HEK293T (cell line): ENCODE data around the gene GPATCH4.
"Not testable (repeated sequence)": the region's sequence is repeated elsewhere in the genome, so short reads cannot be mapped to it uniquely, and the experiment has no call there.

Experiments
- CTCF ChIA-PET: fragments of 350-600 bp; formaldehyde crosslinking; extraction: SDS; loops from one replicate; lab custom pipeline; 2021; ENCODE audit warnings: antibody characterized with exemption, inconsistent platforms; lab: Yijun Ruan, JAX
- POLR2A ChIA-PET: fragments of 350-600 bp; formaldehyde crosslinking; extraction: SDS; loops from one replicate; lab custom pipeline; 2020; ENCODE audit warnings: antibody characterized with exemption, inconsistent platforms; lab: Yijun Ruan, JAX
- DNase-seq: peaks from one replicate; pipeline ENCODE4 v3.0.0; 2012; ENCODE audit warnings: mixed read lengths; ENCODE audit errors: extremely low spot score
- ARNT ChIP-seq: fragments of 450-650 bp; IDR thresholded peaks from 2 replicates; pipeline ENCODE4 v1.6.1; 2017; ENCODE audit warnings: mild to moderate bottlenecking
- BHLHE40 ChIP-seq: fragments of 450-650 bp; IDR thresholded peaks from 2 replicates; pipeline ENCODE4 v1.6.1; 2016; ENCODE audit warnings: mild to moderate bottlenecking, moderate library complexity, borderline replicate concordance
- CTBP1 ChIP-seq: fragments of 450-650 bp; IDR thresholded peaks from 2 replicates; pipeline ENCODE4 v1.6.1; 2016; ENCODE audit warnings: borderline replicate concordance
- ELF4 ChIP-seq: fragments of 450-650 bp; IDR thresholded peaks from 2 replicates; pipeline ENCODE4 v1.6.1; 2017; ENCODE audit warnings: antibody characterized with exemption
- FOXA1 ChIP-seq: fragments of 450-650 bp; IDR thresholded peaks from 2 replicates; pipeline ENCODE4 v1.6.1; 2016; ENCODE audit warnings: mild to moderate bottlenecking
- FOXK2 ChIP-seq: fragments of 450-650 bp; IDR thresholded peaks from 2 replicates; pipeline ENCODE4 v1.6.1; 2016; ENCODE audit warnings: mild to moderate bottlenecking
- FOXM1 ChIP-seq: fragments of 450-650 bp; IDR thresholded peaks from 2 replicates; pipeline ENCODE4 v1.6.1; 2017; ENCODE audit warnings: mild to moderate bottlenecking, borderline replicate concordance
- HDGF ChIP-seq: fragments of 450-650 bp; IDR thresholded peaks from 2 replicates; pipeline ENCODE4 v1.6.1; 2017; ENCODE audit warnings: antibody characterized with exemption, borderline replicate concordance
- L3MBTL2 ChIP-seq: fragments of 450-650 bp; conservative IDR thresholded peaks from 2 replicates; pipeline ENCODE4 v1.6.1; 2016; ENCODE audit warnings: mild to moderate bottlenecking
- LEF1 ChIP-seq: fragments of 450-650 bp; IDR thresholded peaks from 2 replicates; pipeline ENCODE4 v1.6.1; 2017; ENCODE audit warnings: mild to moderate bottlenecking, borderline replicate concordance
- NFRKB ChIP-seq: fragments of 450-650 bp; IDR thresholded peaks from 2 replicates; pipeline ENCODE4 v1.6.1; 2016; ENCODE audit warnings: mild to moderate bottlenecking, moderate library complexity
- SP1 ChIP-seq: fragments of 450-650 bp; IDR thresholded peaks from 2 replicates; pipeline ENCODE4 v1.6.1; 2017
- SUZ12 ChIP-seq: fragments of 450-650 bp; IDR thresholded peaks from 2 replicates; pipeline ENCODE4 v1.6.1; 2016; ENCODE audit warnings: mild to moderate bottlenecking
- TARDBP ChIP-seq: fragments of 450-650 bp; IDR thresholded peaks from 2 replicates; pipeline ENCODE4 v1.6.1; 2016
- ZNF384 ChIP-seq: fragments of 450-650 bp; IDR thresholded peaks from 2 replicates; pipeline ENCODE4 v1.6.1; 2016
- TF ChIP-seq, protein P1 (sequence below): fragments of 450-650 bp; IDR thresholded peaks from 2 replicates; pipeline ENCODE4 v1.6.1; 2016

GPATCH4 gene

DNA sequence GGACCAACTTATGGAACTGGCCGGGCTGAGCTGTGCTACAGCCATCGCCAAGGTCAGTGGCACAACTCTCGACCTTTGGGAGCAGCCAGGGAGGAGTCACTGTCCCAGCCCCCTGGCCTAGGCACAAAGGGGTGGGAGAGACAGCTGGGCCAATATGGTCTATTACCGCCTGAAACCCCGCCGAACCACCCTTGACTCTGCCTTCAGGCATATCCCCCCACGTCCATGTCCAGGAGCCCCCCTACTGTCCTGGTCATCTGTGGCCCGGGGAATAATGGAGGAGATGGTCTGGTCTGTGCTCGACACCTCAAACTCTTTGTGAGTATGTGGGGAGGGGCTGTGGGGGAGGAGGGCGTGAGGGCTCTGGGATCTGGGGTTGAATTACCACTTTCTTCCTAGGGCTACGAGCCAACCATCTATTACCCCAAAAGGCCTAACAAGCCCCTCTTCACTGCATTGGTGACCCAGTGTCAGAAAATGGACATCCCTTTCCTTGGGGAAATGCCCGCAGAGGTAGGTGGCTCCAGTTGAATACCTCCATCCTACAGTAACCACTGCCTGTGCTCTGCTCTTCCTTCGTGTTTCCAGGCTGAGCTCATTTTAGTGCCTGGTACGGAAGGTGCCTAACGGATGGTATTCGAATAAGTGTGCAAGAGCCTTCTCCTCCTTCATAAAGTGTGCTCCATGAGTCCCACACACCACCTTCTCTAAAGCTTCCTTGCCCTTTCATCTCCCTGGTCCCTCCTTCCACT, 8.9 kb downstream of the GPATCH4 start:
- DNase-seq: no peak
- ChIA-PET CTCF (interaction anchor here (0.6 to 2.2 kb wide), 8 partner anchors 13 to 368 kb away, joined by 3 to 11 read pairs (median 5); no protein-coding TSS in a partner anchor), POLR2A (interaction anchor here (0.5 to 4.3 kb wide), 18 partner anchors 9 to 214 kb away, joined by 3 to 57 read pairs (median 6); partner anchors contain the start of genes GPATCH4, HAPLN2, MEF2D and PRCC)
- TF ChIP-seq LEF1: no peak
- 0 out of 2 replicates have a peak, but pooled peaks have one; percentile 4 for TF ChIP-seq L3MBTL2

DNA sequence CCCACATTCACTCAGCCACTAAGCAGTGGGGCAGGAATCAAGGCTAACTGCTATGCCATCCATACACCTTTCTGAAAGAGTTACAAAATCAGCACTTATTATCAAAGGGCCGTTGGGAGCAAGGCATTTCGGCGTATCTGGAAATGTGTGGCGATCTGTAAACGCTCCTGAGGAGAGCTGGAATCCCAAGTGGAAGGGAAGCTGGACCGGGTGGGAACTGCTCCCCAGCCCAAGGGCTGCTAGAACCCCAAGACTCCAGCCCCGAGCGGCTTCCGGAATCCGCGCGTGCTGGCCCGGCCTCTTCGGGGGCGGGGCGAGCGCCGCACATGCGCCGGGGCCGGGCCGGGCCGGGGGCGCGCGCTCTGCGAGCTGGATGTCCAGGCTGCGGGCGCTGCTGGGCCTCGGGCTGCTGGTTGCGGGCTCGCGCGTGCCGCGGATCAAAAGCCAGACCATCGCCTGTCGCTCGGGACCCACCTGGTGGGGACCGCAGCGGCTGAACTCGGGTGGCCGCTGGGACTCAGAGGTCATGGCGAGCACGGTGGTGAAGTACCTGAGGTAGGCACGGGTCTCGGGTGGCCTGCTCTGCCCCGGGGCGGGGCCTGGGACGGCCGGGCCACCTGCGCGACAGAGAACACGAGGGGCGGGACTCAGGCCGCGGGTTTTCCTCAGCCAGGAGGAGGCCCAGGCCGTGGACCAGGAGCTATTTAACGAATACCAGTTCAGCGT, 9.7 kb downstream of the GPATCH4 start, which contains the start of gene NAXE:
Gene NAXE, plus strand, starts transcription at position 345 of the 726 bp plus-strand sequence. Its CDS starts 29 bp downstream, at position 374.
- peak; percentile 87 for DNase-seq
- CTCF ChIA-PET: interaction anchor here (0.6 to 2.2 kb wide), 12 partner anchors 8 to 206 kb away, joined by 3 to 11 read pairs (median 3); partner anchors contain the start of gene GPATCH4
- TF ChIP-seq BHLHE40 (no peak), L3MBTL2 (peak; percentile 36; the same call in 1 of the 2 replicates), ELF4 (0 out of 2 replicates have a peak, but pooled peaks have one; percentile 45)
- POLR2A ChIA-PET: interaction anchor here (0.8 to 4.3 kb wide), 26 partner anchors 10 to 215 kb away, joined by 3 to 57 read pairs (median 4); partner anchors contain the start of genes GPATCH4, HAPLN2, ISG20L2 and MEF2D

DNA sequence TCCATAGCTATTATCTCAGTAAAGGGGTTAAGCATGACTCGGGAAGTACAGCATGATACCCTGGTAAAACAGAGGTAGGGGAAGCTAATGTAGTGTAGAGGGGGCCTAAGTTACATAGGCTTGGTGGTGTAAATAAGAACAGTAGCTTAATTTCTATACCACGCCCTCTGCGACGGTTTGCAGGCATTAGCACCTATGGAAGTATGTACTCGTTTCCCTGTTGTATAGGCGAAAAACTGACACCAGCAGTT, 10.2 kb downstream of the GPATCH4 start:
- TF ChIP-seq HDGF: 0 out of 2 replicates have a peak, but pooled peaks have one; percentile 24
- TF ChIP-seq ELF4: no peak
- ChIA-PET POLR2A (interaction anchor here (0.8 to 4.3 kb wide), 23 partner anchors 10 to 169 kb away, joined by 3 to 57 read pairs (median 5); partner anchors contain the start of genes GPATCH4, HAPLN2, ISG20L2 and MEF2D), CTCF (interaction anchor here (0.7 to 2.2 kb wide), 9 partner anchors 8 to 205 kb away, joined by 3 to 11 read pairs (median 3); partner anchors contain the start of gene GPATCH4)

DNA sequence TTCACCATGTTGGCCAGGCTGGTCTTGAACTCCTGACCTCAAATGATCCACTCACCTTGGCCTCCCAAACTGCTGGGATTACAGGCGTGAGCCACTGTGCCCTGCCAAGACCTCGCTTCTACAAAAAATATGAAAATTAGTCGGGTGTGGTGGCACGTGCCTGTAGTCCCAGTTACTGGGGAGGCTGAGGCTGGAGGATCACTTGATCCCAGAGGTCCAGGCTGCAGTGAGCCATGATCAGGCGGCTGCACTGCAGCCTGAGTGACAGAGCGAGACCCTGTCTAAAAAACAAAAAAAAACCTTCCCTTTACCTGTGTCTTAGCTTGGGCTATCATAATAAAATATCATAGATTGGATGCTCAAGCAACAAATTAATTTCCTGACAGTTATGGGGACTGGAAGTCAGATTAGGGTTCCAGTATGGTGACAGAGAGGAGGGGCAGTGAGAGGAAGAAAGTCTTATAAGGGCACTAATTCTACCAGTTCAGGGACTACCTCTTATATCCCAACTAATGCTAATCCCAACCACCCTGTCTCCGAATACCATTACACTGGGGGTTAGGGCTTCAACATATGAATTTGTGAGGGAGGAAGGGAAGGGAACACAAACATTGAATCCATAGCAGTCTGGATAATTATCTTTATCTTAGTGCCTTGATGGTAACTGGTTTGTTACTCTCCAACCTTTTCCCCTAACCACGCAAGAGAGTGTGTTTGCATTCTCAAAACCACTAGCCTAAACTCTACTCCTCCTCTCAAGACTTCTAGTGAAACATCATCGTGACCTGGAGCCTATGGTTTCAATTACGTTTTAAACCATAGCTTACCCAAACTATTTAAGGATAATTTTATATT, 10.7 kb downstream of the GPATCH4 start:
- TF ChIP-seq L3MBTL2: no peak
- TF ChIP-seq ZNF384: no peak
- no peak for TF ChIP-seq FOXA1
- no peak for TF ChIP-seq TARDBP
- no peak for TF ChIP-seq ARNT
- no peak for TF ChIP-seq HDGF
- no peak for TF ChIP-seq BHLHE40
- TF ChIP-seq LEF1: no peak
- TF ChIP-seq NFRKB: no peak
- no peak for TF ChIP-seq ELF4
- TF ChIP-seq FOXK2: no peak
- no peak for DNase-seq
- CTCF ChIA-PET: interaction anchor here (0.7 to 2.2 kb wide), 8 partner anchors 9 to 133 kb away, joined by 3 to 11 read pairs (median 4); partner anchors contain the start of gene GPATCH4
- POLR2A ChIA-PET: interaction anchor here (1.0 to 4.3 kb wide), 15 partner anchors 9 to 138 kb away, joined by 3 to 57 read pairs (median 7); partner anchors contain the start of genes GPATCH4, ISG20L2, MEF2D and METTL25B

More for the DNA sequence above, 10.2 kb downstream of the GPATCH4 start:
- DNase-seq: no peak

DNA sequence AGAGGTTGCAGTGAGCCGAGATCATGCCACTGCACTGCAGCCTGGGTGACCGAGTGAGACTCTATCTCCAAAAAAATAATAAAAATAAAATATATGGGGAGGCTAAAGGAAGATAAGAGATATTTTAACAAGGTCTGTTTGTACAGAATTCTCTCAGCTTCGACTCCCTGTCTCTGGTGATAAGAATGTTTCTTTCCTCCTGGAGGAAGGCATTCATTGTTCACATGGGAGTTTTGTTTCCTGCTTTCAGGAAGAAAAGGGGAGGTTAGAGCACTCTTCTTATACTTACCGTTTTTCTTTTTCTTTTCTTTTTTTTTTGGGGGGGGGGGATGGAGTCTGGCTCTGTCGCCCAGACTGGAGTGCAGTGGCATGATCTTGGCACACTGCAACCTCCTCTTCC, 11.7 kb downstream of the GPATCH4 start:
- CTCF ChIA-PET: no interaction called here
- POLR2A ChIA-PET: interaction anchor here (1.6 kb wide), 1 partner anchor 89 kb away, joined by 4 read pairs; the partner anchor contains the start of gene MEF2D
- DNase-seq: no peak

DNA sequence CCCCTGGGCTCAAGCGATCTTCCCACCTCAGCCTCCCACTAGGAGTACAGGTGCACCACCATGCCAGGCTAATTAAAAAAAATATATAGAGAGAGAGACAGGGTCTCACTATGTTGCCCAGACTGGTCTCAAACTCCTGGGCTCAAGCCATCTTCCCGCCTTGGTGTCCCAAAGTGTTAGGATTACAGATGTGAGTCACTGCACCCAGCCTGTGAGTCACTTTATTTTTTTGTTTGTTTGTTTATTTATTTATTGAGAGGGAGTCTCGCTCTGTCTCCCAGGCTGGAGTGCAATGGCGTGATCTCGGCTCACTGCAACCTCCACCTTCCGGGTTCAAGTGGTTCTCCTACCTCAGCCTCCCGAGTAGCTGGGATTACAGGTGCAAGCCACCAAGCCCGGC, 13.4 kb downstream of the GPATCH4 start:
- POLR2A ChIA-PET: interaction anchor here (0.7 to 1.6 kb wide), 3 partner anchors 14 to 87 kb away, joined by 3 to 4 read pairs (median 4); partner anchors contain the start of gene MEF2D
- DNase-seq, CTCF ChIA-PET: not testable (repeated sequence)

More for the DNA sequence above, 11.7 kb downstream of the GPATCH4 start:
- TF ChIP-seq ELF4: no peak
- no peak for TF ChIP-seq SUZ12
- no peak for TF ChIP-seq CTBP1
- no peak for TF ChIP-seq BHLHE40
- no peak for TF ChIP-seq ZNF384
- no peak for TF ChIP-seq FOXK2
- no peak for TF ChIP-seq NFRKB
- TF ChIP-seq TARDBP: no peak
- TF ChIP-seq HDGF: no peak
- no peak for TF ChIP-seq SP1
- no peak for TF ChIP-seq ARNT
- TF ChIP-seq, protein P1, sequence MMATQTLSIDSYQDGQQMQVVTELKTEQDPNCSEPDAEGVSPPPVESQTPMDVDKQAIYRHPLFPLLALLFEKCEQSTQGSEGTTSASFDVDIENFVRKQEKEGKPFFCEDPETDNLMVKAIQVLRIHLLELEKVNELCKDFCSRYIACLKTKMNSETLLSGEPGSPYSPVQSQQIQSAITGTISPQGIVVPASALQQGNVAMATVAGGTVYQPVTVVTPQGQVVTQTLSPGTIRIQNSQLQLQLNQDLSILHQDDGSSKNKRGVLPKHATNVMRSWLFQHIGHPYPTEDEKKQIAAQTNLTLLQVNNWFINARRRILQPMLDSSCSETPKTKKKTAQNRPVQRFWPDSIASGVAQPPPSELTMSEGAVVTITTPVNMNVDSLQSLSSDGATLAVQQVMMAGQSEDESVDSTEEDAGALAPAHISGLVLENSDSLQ: no peak
- no peak for TF ChIP-seq L3MBTL2
- no peak for TF ChIP-seq FOXM1
- TF ChIP-seq FOXA1: no peak
